Globus pallidus (tissue), 1 donor: ENCODE data around the gene SNX25.

Experiments
- DNase-seq: peaks from one replicate; pipeline ENCODE4 v3.0.0-alpha.2; 2015; ENCODE audit warnings: low spot score

SNX25 gene

DNA sequence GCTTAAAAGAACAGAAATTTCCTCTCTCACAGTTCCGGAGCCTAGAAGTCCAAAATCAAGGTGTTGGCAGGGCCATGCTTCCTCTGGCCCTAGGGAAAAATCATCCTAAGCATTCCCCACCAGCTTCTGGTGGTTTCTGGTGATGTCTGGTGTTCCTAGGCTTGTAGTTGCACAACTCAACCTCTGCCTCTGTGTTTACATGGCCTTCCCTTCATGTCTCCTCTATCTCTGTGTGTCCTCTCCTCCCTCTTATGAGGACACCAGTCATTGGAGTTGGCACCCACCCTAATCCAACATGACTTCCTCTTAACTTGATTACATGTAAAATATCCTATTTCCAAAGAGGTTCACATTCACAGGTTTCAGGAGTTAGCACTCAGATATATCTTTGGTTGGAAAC, 170.9 kb downstream of the SNX25 start:
- DNase-seq, result no peak

- no peak for DNase-seq
Measured at GRCh38 chr4:185381288-185382196, 172.1 kb downstream of the SNX25 start.

GRCh38 chr4:185382754-185383153, 173.4 kb downstream of the SNX25 start:
- no peak for DNase-seq

GRCh38 chr4:185383451-185383850, 174.1 kb downstream of the SNX25 start:
- DNase-seq, result no peak

DNA sequence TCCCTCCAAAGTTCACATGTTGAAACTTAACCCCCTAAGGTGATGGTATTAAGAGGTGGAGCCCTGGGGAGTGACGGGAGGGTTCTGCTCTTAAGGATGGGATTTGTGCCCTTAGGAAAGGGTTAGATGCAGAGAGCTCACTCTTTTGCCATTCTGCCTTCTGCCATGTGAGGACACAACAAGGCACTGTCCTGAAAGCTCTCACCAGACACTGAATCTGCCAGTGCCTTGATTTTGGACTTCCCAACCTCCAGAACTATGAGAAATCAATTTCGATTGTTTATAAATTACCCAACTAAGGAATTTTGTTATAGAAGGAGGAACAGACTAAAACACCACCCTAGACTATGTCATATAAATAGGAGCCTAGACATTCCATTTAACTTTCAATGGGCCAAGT, 174.7 kb downstream of the SNX25 start:
- no peak for DNase-seq

DNA sequence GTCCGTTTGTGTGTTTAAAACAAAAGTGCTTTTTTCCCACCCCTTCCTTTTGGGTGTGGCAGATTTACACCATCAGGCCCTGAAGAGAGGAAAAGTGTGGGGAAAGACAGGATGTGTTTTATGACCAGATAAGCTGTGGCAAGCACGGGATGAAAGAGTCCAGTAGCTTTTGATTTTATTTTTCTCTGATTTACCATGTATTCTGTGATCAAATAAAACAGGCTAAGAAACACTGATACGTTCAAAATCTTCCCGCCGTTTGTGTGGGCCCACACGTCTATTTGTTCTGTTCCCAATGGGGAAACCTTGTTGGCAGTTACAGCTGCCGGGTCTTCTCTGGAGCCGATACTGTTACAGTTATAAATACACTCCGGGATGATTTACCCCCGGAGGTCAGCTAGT, 175.5 kb downstream of the SNX25 start:
- no peak for DNase-seq

- no peak for DNase-seq
Measured at GRCh38 chr4:185387957-185388356, 178.6 kb downstream of the SNX25 start.

DNA sequence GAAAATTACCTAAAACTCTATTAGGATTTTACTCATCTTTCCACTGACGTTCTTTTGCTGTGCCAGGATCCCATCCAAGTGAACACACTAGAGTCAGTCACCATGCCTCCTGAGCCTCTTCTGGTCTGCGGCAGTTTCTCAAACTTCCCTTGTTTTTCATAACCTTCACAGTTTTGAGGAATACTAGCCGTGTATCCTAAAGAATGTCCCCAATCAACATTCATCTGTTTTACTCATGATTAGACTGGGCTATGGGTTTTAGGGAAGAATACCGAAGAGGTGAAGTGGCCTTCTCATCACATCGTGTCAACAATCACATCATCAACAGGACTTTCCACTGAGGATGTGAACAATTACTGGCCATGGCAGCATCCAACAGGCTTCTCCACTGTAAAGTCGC, 181.5 kb downstream of the SNX25 start:
- DNase-seq, result no peak

DNA sequence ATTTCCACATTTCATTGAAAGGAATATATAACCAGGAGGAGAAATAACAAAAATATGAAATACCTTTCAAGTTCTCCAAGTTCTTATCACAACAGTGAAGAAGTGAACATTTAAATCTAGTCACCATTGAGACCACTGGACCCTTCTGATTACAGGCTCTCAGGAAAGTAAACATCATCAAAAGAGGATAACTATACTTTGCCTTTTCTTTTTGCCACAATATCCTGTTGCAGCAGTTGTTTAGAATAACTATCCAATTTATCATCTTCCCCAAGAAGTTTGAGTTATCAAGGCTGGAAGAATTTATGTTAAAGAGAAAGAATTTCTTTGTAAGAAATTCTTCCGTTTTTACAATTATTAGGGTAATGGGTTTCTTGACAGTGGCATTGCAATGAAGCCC, 182.8 kb downstream of the SNX25 start:
- no peak for DNase-seq

DNA sequence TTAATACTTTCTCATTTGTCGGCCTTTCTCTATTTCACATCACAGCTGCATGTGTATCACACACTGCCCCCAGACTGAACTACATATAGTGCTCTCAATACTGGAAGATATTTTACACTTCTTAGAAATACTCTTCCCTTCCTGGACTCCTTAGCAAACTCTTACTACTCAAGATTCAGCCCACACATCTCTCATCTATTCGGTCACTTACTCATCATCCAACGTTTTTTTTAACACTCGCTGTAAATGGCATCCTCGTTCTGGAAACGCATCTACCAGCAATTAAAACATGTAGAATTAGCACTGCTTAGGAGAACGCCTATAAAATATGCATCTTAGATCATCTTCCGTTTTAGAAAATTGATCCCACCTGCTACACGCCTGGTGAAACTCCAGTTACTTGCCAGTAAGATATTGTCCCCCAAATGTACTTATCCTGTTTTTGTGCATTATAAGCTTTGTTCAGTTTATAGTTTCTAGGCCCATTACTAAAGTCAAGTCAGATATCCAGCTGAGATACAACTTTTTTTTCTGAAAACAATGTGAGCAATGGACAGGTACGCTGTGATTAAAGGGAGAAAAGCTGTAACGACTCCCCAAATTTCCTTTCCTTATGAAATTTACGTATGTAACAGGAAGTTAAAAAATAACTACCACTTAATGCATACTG, 185.3 kb downstream of the SNX25 start:
- peak; percentile 51 for DNase-seq

GRCh38 chr4:185395238-185395955, 186.0 kb downstream of the SNX25 start, which contains the start of gene LRP2BP:
TSS of gene LRP2BP (minus strand) at chr4:185395924. CDS start at chr4:185378186, 17,738 bp downstream.
- peak; percentile 97 for DNase-seq

GRCh38 chr4:185395956-185396723, 186.7 kb downstream of the SNX25 start:
- DNase-seq, result peak; percentile 97

- DNase-seq, result no peak
Measured at GRCh38 chr4:185396724-185397385, 187.5 kb downstream of the SNX25 start, which contains the start of gene ANKRD37. TSS of gene ANKRD37 (plus strand) at chr4:185396841. CDS start at chr4:185396924, 83 bp downstream.

DNA sequence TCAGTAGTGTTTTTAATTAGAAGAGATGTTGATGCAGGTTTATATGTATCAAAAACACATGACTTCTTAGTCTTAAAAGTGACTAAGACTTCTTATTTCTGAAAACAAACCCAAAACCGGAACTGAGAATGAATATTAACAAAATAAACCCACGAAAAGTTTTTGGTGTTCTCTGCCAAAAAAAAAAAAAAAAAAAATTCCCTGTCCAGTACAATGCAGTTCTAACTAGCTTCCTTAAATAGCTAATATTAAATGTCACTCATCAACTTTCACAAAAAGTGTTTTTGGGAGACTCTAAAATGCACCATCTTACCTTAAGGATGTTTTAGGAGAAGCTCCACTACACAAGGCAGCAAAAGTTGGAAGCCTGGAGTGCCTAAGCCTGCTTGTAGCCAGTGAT, 189.2 kb downstream of the SNX25 start:
- no peak for DNase-seq

DNA sequence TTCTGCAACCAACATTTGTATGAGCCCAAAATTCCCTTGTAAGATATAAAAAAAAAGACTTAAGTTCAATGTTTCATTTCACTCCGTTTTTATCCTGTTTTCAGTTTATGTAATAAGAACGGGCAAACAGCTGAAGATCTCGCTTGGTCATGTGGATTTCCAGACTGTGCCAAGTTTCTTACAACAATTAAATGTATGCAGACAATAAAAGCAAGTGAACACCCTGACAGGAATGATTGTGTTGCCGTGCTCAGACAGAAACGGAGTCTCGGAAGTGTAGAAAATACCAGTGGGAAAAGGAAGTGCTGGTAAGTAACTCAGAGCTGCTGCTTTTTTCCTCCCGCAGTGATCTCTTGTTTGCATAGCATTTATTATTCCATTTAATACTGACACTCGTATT, 190.1 kb downstream of the SNX25 start:
- DNase-seq, result peak; percentile 34

DNA sequence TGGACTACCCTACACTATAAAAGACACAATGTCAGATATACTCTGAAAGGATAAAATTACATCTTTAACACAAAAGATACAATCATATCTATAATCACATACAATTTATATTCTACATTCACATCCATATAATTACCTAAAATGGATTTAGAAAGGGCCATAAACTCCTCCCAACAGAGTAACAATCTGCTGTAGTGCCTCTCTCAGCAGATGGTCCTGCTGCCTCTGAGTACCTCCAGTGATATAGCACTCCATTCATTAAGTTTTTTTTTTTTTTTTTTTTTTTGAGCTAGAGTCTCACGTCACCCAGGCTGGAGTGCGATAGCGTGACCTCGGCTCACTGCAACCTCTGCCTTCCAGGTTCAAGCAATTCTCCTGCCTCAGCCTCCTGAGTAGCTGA, 194.6 kb downstream of the SNX25 start:
- DNase-seq, result no peak

DNA sequence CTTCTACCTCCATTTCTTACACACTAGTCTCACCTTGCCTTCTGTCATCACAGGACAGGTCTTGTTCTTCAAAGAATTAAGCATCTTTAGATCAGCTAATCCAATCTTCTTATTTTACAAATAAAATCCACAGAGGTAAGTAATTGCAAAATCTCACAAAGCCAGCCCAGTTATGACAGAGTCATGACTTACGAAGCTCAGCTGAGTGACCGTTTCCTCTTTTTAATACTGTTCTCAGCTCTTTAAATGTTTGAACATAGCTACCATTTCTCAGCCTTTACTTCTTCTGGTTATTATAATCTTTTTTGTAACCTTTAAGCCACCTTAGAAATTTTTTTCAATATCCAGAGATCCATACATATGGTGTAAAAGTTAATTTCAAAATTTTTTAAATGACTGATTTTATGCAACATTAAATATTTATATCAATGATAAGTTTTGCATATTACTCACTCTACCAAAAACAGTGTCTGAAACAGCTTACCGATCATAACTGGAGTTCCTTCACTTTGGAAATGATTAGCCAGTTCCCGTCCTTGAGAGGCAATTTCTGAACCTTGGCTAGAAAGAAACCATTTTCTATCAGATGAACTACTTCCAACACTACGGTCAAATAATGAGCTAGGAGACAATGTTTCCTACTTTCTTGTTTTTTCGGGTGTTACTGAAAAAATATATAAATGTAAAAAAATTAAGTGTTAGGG, 196.1 kb downstream of the SNX25 start:
- no peak for DNase-seq

GRCh38 chr4:185408432-185408831, 199.0 kb downstream of the SNX25 start:
- DNase-seq, result no peak

- DNase-seq, result no peak
Measured at GRCh38 chr4:185411849-185412248, 202.5 kb downstream of the SNX25 start.

DNA sequence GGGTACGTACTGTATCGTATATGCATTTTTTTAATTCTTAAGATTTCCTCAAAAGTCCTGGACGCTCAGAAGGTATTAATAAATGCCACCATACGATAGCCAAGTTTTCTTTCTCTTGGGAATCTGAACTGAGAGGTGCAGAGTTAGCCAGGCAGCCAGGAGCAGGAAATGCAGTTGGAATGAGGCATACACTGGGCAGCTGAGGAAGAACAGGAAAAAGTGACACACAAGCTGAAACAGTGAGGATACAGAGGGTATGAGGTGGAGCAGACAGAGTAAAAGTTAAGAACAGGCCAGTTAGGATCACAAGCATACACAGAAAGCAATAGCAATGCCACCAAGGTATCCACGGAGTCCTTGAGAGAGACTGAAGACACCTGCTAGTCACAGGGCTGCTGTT, 203.0 kb downstream of the SNX25 start:
- no peak for DNase-seq
